Hepatocyte (in vitro differentiated cells): Measurements from ENCODE around the gene SH3PXD2A. TPM values are rescaled to one million over a fixed set of nuclear protein-coding genes. Genes with fewer than 3 reads are reported as not detected.

ENCODE experiments used
- DNase-seq: peaks from one replicate; pipeline ENCODE4 v3.0.0-alpha.2; 2016; ENCODE audit warnings: low spot score
- H2AFZ ChIP-seq: fragments of 200-600 bp; sonication (generic); 2 replicates; pipeline ENCODE4 v1.6.0; 2016; ENCODE audit warnings: antibody characterized with exemption, mild to moderate bottlenecking
- H3K27ac ChIP-seq: fragments of 200-600 bp; sonication (generic); 2 replicates; pipeline ENCODE4 v1.5.1; 2016; ENCODE audit warnings: mild to moderate bottlenecking
- H3K27me3 ChIP-seq: fragments of 200-600 bp; sonication (generic); 2 replicates; pipeline ENCODE4 v1.6.1; 2016
- H3K36me3 ChIP-seq: fragments of 200-600 bp; sonication (generic); replicated peaks from 2 replicates; pipeline ENCODE4 v1.5.1; 2016; ENCODE audit warnings: low read depth; ENCODE audit not compliant: insufficient read depth
- H3K4me1 ChIP-seq: fragments of 200-600 bp; sonication (generic); 2 replicates; pipeline ENCODE4 v1.5.1; 2016; ENCODE audit warnings: mild to moderate bottlenecking, moderate library complexity; ENCODE audit not compliant: insufficient read depth
- H3K4me2 ChIP-seq: fragments of 200-600 bp; sonication (generic); 2 replicates; pipeline ENCODE4 v1.6.0; 2016
- H3K4me3 ChIP-seq: fragments of 200-600 bp; sonication (generic); 2 replicates; pipeline ENCODE4 v1.5.1; 2016; ENCODE audit warnings: mild to moderate bottlenecking
- H3K79me2 ChIP-seq: fragments of 200-600 bp; sonication (generic); 2 replicates; pipeline ENCODE4 v1.6.0; 2017; ENCODE audit warnings: mild to moderate bottlenecking
- H3K9me2 ChIP-seq: fragments of 200-600 bp; sonication (generic); replicated peaks from 2 replicates; pipeline ENCODE4 v1.6.0; 2017; ENCODE audit warnings: mild to moderate bottlenecking; ENCODE audit not compliant: insufficient read depth
- H3K9me3 ChIP-seq: fragments of 200-600 bp; sonication (generic); 2 replicates; pipeline ENCODE4 v1.5.1; 2016; ENCODE audit warnings: low read depth, mild to moderate bottlenecking
- H4K20me1 ChIP-seq: fragments of 200-600 bp; sonication (generic); 2 replicates; pipeline ENCODE4 v1.6.0; 2016; ENCODE audit warnings: mild to moderate bottlenecking; ENCODE audit not compliant: insufficient read depth, poor library complexity, severe bottlenecking
- EZH2 ChIP-seq: fragments of 200-600 bp; sonication (generic); IDR thresholded peaks from 2 replicates; pipeline ENCODE4 v1.6.1; 2016; ENCODE audit warnings: antibody characterized with exemption, mild to moderate bottlenecking, borderline replicate concordance
- EZH2phosphoT487 ChIP-seq: fragments of 200-600 bp; sonication (generic); IDR thresholded peaks from one replicate; pipeline ENCODE4 v1.6.1; 2018; ENCODE audit warnings: antibody characterized with exemption, mild to moderate bottlenecking, low read depth, moderate library complexity; ENCODE audit not compliant: unreplicated experiment, severe bottlenecking
- WGBS: methylation state at CpG from one replicate; pipeline ENCODE4 v1.1.6; 2016; ENCODE audit warnings: low lambda C conversion rate; ENCODE audit errors: missing lambda C conversion rate; 5-methylcytosine and 5-hydroxymethylcytosine counted together
- polyA plus RNA-seq: library from polyadenylated mRNA; unstranded; fragments of >200 nt; fragmentation: Nextera tagmentation; extraction: Ambion mirVana; gene quantifications from 2 replicates; pipeline ENCODE4 v1.2.1, GENCODE V29; 2016
- total RNA-seq: library from RNA; depleted of rRNA; stranded (reverse); fragments of >200 nt; gene quantifications from 2 replicates; pipeline ENCODE4 v1.2.3, GENCODE V29; 2014
- TF ChIP-seq, protein P1 (sequence below): fragments of 200-600 bp; sonication (generic); IDR thresholded peaks from 2 replicates; pipeline ENCODE4 v1.5.1; 2016; ENCODE audit warnings: antibody characterized with exemption, mild to moderate bottlenecking; ENCODE audit not compliant: poor library complexity

Gene SH3PXD2A
- total and polyA plus RNA-seq, 2 experiments from 2014 or later = 8.4 to 13.6 TPM

DNA sequence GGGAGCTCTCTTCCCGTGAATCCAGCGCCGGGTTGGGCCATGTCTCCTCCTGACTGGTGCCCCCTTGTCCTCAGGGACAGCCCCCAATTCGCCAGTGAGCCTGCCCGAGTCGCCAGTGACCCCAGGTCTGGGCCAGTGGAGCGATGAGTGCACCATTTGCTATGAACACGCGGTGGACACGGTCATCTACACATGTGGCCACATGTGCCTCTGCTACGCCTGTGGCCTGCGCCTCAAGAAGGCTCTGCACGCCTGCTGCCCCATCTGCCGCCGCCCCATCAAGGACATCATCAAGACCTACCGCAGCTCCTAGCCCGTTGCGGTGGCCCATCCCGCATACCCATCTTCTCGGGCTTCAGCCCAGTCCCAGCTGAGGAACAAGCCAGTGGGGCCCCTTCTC, 265.3 kb downstream of the SH3PXD2A start:
- H3K4me3 ChIP-seq = no peak overlapping the region
- H3K4me2 ChIP-seq = no peak overlapping the region
- TF ChIP-seq, protein P1, sequence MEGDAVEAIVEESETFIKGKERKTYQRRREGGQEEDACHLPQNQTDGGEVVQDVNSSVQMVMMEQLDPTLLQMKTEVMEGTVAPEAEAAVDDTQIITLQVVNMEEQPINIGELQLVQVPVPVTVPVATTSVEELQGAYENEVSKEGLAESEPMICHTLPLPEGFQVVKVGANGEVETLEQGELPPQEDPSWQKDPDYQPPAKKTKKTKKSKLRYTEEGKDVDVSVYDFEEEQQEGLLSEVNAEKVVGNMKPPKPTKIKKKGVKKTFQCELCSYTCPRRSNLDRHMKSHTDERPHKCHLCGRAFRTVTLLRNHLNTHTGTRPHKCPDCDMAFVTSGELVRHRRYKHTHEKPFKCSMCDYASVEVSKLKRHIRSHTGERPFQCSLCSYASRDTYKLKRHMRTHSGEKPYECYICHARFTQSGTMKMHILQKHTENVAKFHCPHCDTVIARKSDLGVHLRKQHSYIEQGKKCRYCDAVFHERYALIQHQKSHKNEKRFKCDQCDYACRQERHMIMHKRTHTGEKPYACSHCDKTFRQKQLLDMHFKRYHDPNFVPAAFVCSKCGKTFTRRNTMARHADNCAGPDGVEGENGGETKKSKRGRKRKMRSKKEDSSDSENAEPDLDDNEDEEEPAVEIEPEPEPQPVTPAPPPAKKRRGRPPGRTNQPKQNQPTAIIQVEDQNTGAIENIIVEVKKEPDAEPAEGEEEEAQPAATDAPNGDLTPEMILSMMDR = no peak
- TF ChIP-seq EZH2phosphoT487 (no peak), EZH2 (no peak)
- no peak for DNase-seq
- 95% methylated on average over 20 of the region's 20 CpGs for WGBS
- H3K79me2 ChIP-seq = no peaks in the 10 kb centered on the region
- no peaks in the 10 kb centered on the region for H3K9me3 ChIP-seq
- H3K27ac ChIP-seq = no peak overlapping the region
- H3K27me3 ChIP-seq = no peaks in the 10 kb centered on the region
- H4K20me1 ChIP-seq = no peaks in the 10 kb centered on the region
- no peak overlapping the region for H2AFZ ChIP-seq
- no peaks in the 10 kb centered on the region for H3K36me3 ChIP-seq
- no peaks in the 10 kb centered on the region for H3K9me2 ChIP-seq
- no peaks in the 10 kb centered on the region for H3K4me1 ChIP-seq

DNA sequence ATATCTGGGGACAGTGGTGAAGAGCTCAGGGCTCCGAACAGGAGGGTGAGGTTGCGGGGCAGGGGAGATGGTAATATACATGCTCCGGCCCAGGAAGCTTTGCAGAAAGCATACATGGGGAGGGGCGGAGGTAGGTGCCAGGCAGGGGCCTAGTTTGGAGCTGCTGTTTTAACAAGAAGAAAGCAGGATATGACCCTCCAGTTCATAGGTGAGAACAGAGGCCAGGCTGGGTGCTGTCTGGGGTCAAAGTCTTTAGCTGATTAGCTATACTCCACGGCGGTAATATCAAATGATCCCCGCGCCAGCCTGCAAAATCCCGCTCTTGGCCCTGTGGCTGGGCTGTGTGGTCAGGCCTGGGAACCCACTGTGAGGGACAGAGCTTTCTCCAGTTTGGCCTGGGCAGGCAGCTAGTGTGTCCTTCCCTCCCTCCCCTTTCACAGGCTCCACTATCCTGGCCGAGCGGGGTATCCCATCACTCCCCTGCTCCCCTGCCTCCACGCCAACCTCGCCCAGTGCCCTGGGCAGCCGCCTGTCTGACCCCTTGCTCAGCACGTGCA, 266.2 kb downstream of the SH3PXD2A start:
- Histone ChIP-seq H3K27ac (no peak overlapping the region), H4K20me1 (no peaks in the 10 kb centered on the region), H3K27me3 (no peaks in the 10 kb centered on the region), H3K4me2 (no peak overlapping the region), H3K4me1 (no peaks in the 10 kb centered on the region), H3K9me2 (no peaks in the 10 kb centered on the region), H3K9me3 (no peaks in the 10 kb centered on the region), H2AFZ (no peak overlapping the region), H3K79me2 (no peaks in the 10 kb centered on the region), H3K4me3 (no peak overlapping the region), H3K36me3 (no peaks in the 10 kb centered on the region)
- WGBS = 82% methylated on average over 14 of the region's 15 CpGs
- DNase-seq = no peak
- TF ChIP-seq EZH2phosphoT487 (no peak), EZH2 (no peak)
- TF ChIP-seq, protein P1 = no peak

DNA sequence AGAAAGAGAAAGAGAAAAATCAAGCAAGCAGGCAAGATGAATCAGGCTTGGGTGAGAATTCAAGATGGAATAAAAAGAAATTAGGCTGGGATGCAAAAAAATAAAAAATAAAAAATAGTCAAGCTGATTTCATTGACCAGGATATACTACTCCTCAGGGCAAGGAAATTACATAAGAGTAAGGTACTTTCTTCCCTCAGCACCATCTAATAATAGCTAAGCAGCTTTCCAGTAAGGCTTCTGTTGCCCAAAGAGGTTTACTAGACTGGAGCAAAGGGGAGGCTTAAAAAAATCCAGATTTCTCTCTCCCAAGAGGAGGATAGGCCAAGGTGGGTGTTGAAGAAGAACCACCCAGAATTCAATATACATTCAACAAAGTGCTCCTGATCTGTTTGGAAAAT, 268.3 kb downstream of the SH3PXD2A start:
- no peak overlapping the region for H3K4me2 ChIP-seq
- H3K4me1 ChIP-seq = no peaks in the 10 kb centered on the region
- H3K27me3 ChIP-seq = no peaks in the 10 kb centered on the region
- H3K9me3 ChIP-seq = no peaks in the 10 kb centered on the region
- H3K79me2 ChIP-seq = no peaks in the 10 kb centered on the region
- H4K20me1 ChIP-seq = no peaks in the 10 kb centered on the region
- H3K36me3 ChIP-seq = no peaks in the 10 kb centered on the region
- H2AFZ ChIP-seq = no peak overlapping the region
- no peak overlapping the region for H3K27ac ChIP-seq
- DNase-seq = no peak
- TF ChIP-seq, protein P1 = no peak
- TF ChIP-seq EZH2 (no peak), EZH2phosphoT487 (no peak)
- H3K9me2 ChIP-seq = no peaks in the 10 kb centered on the region
- no peak overlapping the region for H3K4me3 ChIP-seq

DNA sequence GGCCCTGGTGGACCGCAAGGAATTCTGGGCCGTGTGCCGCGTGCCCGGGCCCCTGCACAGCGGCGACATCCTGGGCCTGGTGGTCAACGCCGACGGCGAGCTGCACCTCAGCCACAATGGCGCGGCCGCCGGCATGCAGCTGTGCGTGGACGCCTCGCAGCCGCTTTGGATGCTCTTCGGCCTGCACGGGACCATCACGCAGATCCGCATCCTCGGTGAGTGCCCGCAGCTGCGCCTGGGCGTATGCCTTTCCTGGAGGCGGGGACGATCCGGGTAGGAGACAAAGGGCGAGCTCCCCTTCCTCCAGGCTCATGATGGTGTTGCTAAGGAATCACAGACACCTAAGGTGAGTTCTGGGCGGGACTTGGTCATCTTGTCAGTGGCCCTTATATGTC, 270.4 kb downstream of the SH3PXD2A start:
- H3K4me1 ChIP-seq = no peaks in the 10 kb centered on the region
- H3K9me3 ChIP-seq = no peaks in the 10 kb centered on the region
- no peaks in the 10 kb centered on the region for H4K20me1 ChIP-seq
- no peak for DNase-seq
- H2AFZ ChIP-seq = no peak overlapping the region
- H3K9me2 ChIP-seq = no peaks in the 10 kb centered on the region
- 98% methylated on average over 30 of the region's 32 CpGs for WGBS
- TF ChIP-seq EZH2phosphoT487 = no peak
- TF ChIP-seq EZH2 = no peak
- TF ChIP-seq, protein P1 = no peak
- H3K27me3 ChIP-seq = no peaks in the 10 kb centered on the region
- no peaks in the 10 kb centered on the region for H3K79me2 ChIP-seq
- no peak overlapping the region for H3K27ac ChIP-seq
- H3K36me3 ChIP-seq = no peaks in the 10 kb centered on the region
- H3K4me3 ChIP-seq = no peak overlapping the region
- H3K4me2 ChIP-seq = no peak overlapping the region
